Measurements from ENCODE around the gene TPSB2. TPM values are rescaled to one million over a fixed set of nuclear protein-coding genes. Genes with fewer than 3 reads are reported as not detected.

Gene TPSB2
- total RNA-seq, 1 donor from 2014 or later, result 181 TPM

DNA sequence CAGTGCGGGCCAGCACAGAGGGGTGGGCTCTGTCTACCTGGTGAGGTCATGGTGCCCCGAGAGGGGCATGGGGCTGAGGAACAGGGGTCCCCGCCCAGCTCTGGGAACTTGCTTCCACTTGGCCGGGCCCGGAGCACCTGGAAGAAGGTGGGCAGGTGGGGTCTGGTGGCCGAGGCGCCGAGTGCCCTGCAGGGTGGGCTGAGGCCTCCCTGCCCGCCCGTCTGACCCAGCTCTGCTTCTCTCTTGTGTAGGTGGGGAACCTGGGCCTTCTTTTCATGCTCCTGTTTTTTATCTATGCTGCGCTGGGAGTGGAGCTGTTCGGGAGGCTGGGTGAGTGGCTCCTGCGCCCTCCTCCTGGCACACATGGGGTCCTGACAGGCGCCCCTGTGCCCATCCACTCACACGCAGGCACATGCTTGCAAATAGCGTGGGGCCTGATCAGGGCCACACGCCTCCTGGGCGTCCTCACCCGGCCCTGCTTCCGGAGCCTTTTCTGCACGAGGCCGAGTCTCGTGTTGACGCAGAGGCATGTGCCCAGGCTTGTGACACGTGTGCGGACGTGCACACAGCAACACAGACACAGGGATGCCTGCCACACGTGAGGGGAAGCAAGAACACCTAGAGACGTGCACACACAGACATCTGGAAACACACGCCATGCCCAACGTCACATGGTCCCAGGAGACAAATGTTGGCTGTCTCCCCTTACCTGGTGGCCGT is 13.1 kb downstream of the TPSB2 start:
- TF ChIP-seq, protein P1, sequence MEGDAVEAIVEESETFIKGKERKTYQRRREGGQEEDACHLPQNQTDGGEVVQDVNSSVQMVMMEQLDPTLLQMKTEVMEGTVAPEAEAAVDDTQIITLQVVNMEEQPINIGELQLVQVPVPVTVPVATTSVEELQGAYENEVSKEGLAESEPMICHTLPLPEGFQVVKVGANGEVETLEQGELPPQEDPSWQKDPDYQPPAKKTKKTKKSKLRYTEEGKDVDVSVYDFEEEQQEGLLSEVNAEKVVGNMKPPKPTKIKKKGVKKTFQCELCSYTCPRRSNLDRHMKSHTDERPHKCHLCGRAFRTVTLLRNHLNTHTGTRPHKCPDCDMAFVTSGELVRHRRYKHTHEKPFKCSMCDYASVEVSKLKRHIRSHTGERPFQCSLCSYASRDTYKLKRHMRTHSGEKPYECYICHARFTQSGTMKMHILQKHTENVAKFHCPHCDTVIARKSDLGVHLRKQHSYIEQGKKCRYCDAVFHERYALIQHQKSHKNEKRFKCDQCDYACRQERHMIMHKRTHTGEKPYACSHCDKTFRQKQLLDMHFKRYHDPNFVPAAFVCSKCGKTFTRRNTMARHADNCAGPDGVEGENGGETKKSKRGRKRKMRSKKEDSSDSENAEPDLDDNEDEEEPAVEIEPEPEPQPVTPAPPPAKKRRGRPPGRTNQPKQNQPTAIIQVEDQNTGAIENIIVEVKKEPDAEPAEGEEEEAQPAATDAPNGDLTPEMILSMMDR (IDR thresholded peaks at IDR 0.05), result no peak
- DNase-seq (no peak), ATAC-seq (no peak)
- Histone ChIP-seq H3K36me3 (no peaks in the 10 kb centered on the region), H3K27me3 (no peaks in the 10 kb centered on the region), H3K4me1 (no peaks in the 10 kb centered on the region), H3K9me3 (no peaks in the 10 kb centered on the region), H3K4me3 (no peak overlapping the region), H3K27ac (no peak overlapping the region)
- intact Hi-C loops (cut with DNase I), result no loop called here

DNA sequence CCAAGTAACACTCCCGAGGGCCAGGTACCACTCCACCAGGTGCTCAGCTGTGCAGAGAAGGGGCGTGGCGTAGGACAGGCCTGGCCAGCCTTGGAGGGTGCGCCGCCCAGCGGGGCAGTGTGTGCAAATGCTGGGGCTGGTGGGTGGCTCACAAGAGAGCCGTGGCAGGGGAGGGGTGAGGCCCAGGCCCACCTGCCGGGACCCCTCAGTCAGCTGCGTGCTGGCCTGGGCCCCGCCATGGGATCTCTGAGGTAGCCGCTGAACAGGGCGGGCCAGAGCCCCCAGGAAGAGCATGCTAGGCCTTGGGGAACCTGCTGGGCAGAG is 13.7 kb downstream of the TPSB2 start:
- no peaks in the 10 kb centered on the region for H3K4me1 ChIP-seq
- no peaks in the 10 kb centered on the region for H3K27me3 ChIP-seq
- TF ChIP-seq, protein P1 (IDR thresholded peaks at IDR 0.05), result no peak
- no peaks in the 10 kb centered on the region for H3K9me3 ChIP-seq
- H3K27ac ChIP-seq, result no peak overlapping the region
- H3K4me3 ChIP-seq, result no peak overlapping the region
- ATAC-seq, result no peak
- DNase-seq, result no peak
- intact Hi-C loops (cut with DNase I), result no loop called here
- H3K36me3 ChIP-seq, result no peaks in the 10 kb centered on the region

DNA sequence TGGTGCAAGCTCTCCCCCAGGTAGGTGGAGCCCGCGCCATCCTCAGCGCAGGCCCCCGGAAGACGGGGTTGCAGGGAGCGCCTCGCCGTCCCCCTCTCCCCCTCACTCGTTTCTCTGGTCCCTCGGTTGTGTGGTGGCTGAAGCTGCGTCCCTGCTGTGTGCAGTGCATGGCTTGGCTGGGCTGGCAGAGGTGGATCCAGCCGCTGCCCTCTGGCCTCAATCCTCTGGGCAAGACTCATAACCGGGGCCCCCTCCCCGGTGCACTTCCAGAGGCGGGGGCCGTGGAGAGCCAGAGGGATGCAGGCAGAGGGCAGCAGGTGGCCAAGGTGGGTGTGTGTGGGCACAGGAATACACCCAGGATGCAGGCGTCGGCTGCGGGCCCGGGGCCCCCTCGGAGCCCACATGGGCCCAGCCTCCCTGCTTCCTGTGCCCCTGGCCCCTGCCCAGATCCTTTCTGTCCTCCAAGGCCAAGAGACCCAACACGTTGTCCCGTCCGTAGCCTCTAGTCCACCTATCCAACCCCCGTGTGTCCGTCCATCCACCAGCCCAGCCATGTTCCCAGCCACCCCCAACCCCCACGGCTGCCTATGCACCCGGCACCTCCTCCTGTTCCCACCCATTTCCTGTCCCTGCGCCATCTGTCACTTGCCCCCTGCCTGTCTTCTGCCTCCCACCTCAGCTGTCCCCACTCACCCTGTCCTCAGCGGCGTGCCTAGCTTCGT is 14.2 kb downstream of the TPSB2 start:
- intact Hi-C loops (cut with DNase I), result no loop called here

DNA sequence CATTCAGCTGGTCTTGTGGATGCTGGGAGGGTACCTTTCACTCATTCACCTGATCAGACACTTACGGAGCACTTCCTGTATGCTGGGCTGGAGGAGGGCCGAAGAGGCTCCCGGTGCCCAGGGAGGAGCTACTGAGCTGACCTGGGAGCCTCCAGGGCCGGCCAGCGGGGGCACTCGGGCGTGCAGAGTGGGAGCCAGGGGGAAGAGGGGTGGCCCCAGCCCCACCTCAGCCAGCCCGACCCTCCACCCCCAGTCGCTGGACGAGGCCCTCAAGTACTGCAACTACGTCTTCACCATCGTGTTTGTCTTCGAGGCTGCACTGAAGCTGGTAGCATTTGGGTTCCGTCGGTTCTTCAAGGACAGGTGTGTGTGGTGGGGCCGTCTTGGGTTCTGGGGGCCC is 15.3 kb downstream of the TPSB2 start:
- no peaks in the 10 kb centered on the region for H3K36me3 ChIP-seq
- H3K27ac ChIP-seq, result no peak overlapping the region
- TF ChIP-seq, protein P1 (IDR thresholded peaks at IDR 0.05), result no peak
- H3K27me3 ChIP-seq, result no peaks in the 10 kb centered on the region
- H3K4me3 ChIP-seq, result no peak overlapping the region
- DNase-seq (no peak), ATAC-seq (no peak)
- intact Hi-C loops (cut with DNase I), result no loop called here
- no peaks in the 10 kb centered on the region for H3K9me3 ChIP-seq
- H3K4me1 ChIP-seq, result no peaks in the 10 kb centered on the region

More for the DNA sequence above, 14.2 kb downstream of the TPSB2 start:
- Histone ChIP-seq H3K4me1 (no peaks in the 10 kb centered on the region), H3K4me3 (no peak overlapping the region), H3K36me3 (no peaks in the 10 kb centered on the region), H3K27ac (no peak overlapping the region), H3K27me3 (no peaks in the 10 kb centered on the region), H3K9me3 (no peaks in the 10 kb centered on the region)
- ATAC-seq (no peak), DNase-seq (no peak)
- TF ChIP-seq, protein P1 (IDR thresholded peaks at IDR 0.05), result no peak

DNA sequence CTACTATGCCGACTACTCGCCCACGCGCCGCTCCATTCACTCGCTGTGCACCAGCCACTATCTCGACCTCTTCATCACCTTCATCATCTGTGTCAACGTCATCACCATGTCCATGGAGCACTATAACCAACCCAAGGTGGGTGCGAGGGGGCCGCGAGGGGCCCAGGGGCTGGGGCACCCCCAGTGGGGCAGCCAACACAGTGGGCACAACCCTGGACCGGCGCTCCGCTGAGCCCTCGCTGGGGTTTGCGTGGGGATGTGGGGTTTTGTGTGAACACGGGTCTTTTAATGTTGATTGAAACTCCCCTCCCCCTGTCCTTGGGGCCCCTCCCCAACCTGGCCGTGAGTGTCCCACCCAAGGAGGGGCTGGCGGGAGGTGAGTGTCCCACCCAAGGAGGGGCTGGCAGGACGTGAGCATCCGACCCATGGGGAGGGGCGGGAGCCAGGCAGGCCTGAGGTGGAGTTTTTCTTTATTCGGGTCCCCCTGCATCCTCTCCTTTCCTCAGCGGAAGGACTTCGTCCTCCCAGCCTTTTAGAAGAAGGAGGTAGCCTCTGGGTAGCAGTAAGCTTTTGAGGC is 16.1 kb downstream of the TPSB2 start:
- no peaks in the 10 kb centered on the region for H3K36me3 ChIP-seq
- H3K27ac ChIP-seq, result no peak overlapping the region
- ATAC-seq (no peak), DNase-seq (no peak)
- TF ChIP-seq, protein P1 (IDR thresholded peaks at IDR 0.05), result no peak
- intact Hi-C loops (cut with DNase I), result no loop called here
- no peaks in the 10 kb centered on the region for H3K9me3 ChIP-seq
- no peak overlapping the region for H3K4me3 ChIP-seq
- no peaks in the 10 kb centered on the region for H3K4me1 ChIP-seq
- H3K27me3 ChIP-seq, result no peaks in the 10 kb centered on the region
